Esophagus (tissue), 2 donors: ENCODE data around the gene WNT3. TPM values are rescaled to one million over a fixed set of nuclear protein-coding genes. Genes with fewer than 3 reads are reported as not detected.

Experiments used
- H3K27ac ChIP-seq, 2 donors: one replicate each; pipeline ENCODE4 v1.5.1; 2013; ENCODE audit warnings: low read depth in 2 of 2, mild to moderate bottlenecking in 2 of 2, inconsistent platforms in 1 of 2, low read length in 1 of 2, moderate library complexity in 1 of 2
- H3K27me3 ChIP-seq, 2 donors: one replicate each; pipeline ENCODE4 v1.6.1; 2013; ENCODE audit warnings: low read length in 2 of 2, control low read depth in 1 of 2, mild to moderate bottlenecking in 1 of 2; ENCODE audit not compliant: insufficient read depth in 2 of 2, control insufficient read depth in 1 of 2
- H3K36me3 ChIP-seq, 2 donors: one replicate each; pipeline ENCODE4 v1.6.1; 2013; ENCODE audit warnings: low read length in 1 of 2; ENCODE audit not compliant: control insufficient read depth in 2 of 2, insufficient read depth in 2 of 2
- H3K4me1 ChIP-seq, 2 donors: one replicate each; pipeline ENCODE4 v1.6.1; 2013; ENCODE audit warnings: low read length in 1 of 2; ENCODE audit not compliant: control insufficient read depth in 2 of 2, insufficient read depth in 2 of 2
- H3K4me3 ChIP-seq, 2 donors: one replicate each; pipeline ENCODE4 v1.5.1; 2013; ENCODE audit warnings: low read length in 2 of 2, mild to moderate bottlenecking in 2 of 2, low read depth in 1 of 2, moderate library complexity in 1 of 2
- H3K9me3 ChIP-seq, 2 donors: one replicate each; pipeline ENCODE4 v1.6.1; 2013; ENCODE audit warnings: mild to moderate bottlenecking in 2 of 2, low read depth in 1 of 2, low read length in 1 of 2, moderate library complexity in 1 of 2; ENCODE audit not compliant: control insufficient read depth in 2 of 2, insufficient read depth in 1 of 2
- WGBS, 2 donors: extraction: QIAGEN DNeasy Blood & Tissue Kit; methylation state at CpG; one replicate each; pipeline ENCODE4 v1.1.7; 2013; 5-methylcytosine and 5-hydroxymethylcytosine counted together
- polyA plus RNA-seq, 2 donors: library from polyadenylated mRNA; stranded (reverse); fragments of 200-250 nt; gene quantifications; one replicate each; pipeline ENCODE4 v1.2.3, GENCODE V29; 2013
- donor health status: healthy with polysubstance abuse.
- donor health status: Bipolar disorder and iron deficiency.

Gene WNT3
- polyA plus RNA-seq, 2 donors = 0.99 to 1.4 TPM

GRCh38 chr17:46839211-46839610, 20.7 kb upstream of the WNT3 start:
- no peaks in the 10 kb centered on the region for H3K36me3 ChIP-seq
- H3K27ac ChIP-seq = no peak overlapping the region
- H3K9me3 ChIP-seq = no peaks in the 10 kb centered on the region
- no peak overlapping the region for H3K4me3 ChIP-seq
- 91 to 94% methylated on average over 5 of the region's 5 CpGs for WGBS, 2 donors
- H3K4me1 ChIP-seq = peaks cover 0 to 3% of the 10 kb centered on the region in 2 donors
- no peaks in the 10 kb centered on the region for H3K27me3 ChIP-seq

GRCh38 chr17:46837521-46837920, 19.0 kb upstream of the WNT3 start:
- WGBS, 2 donors = 75 to 80% methylated on average over 4 of the region's 4 CpGs
- Histone ChIP-seq H3K27me3 (no peaks in the 10 kb centered on the region), H3K4me1 (peaks cover 0 to 5% of the 10 kb centered on the region in 2 donors), H3K36me3 (no peaks in the 10 kb centered on the region), H3K9me3 (no peaks in the 10 kb centered on the region), H3K4me3 (no peak overlapping the region), H3K27ac (no peak overlapping the region)

GRCh38 chr17:46836500-46836899, 18.0 kb upstream of the WNT3 start:
- 69 to 79% methylated on average over 2 of the region's 2 CpGs for WGBS, 2 donors
- H3K4me1 ChIP-seq = peaks cover 0 to 5% of the 10 kb centered on the region in 2 donors
- H3K27ac ChIP-seq = no peak overlapping the region
- no peaks in the 10 kb centered on the region for H3K27me3 ChIP-seq
- H3K36me3 ChIP-seq = no peaks in the 10 kb centered on the region
- H3K9me3 ChIP-seq = no peaks in the 10 kb centered on the region
- no peak overlapping the region for H3K4me3 ChIP-seq

- Histone ChIP-seq H3K4me1 (peaks cover 0 to 5% of the 10 kb centered on the region in 2 donors), H3K27me3 (no peaks in the 10 kb centered on the region), H3K9me3 (no peaks in the 10 kb centered on the region), H3K4me3 (no peak overlapping the region), H3K36me3 (no peaks in the 10 kb centered on the region), H3K27ac (no peak overlapping the region)
- WGBS, 2 donors = 95 to 100% methylated on average over 3 of the region's 3 CpGs
These were observed 16.4 kb upstream of the WNT3 start for GRCh38 chr17:46834846-46835245.

GRCh38 chr17:46833840-46834208, 15.3 kb upstream of the WNT3 start:
- no peaks in the 10 kb centered on the region for H3K27me3 ChIP-seq
- H3K27ac ChIP-seq = no peak overlapping the region
- H3K36me3 ChIP-seq = no peaks in the 10 kb centered on the region
- 84 to 90% methylated on average over 2 of the region's 2 CpGs for WGBS, 2 donors
- H3K9me3 ChIP-seq = no peaks in the 10 kb centered on the region
- H3K4me1 ChIP-seq = peaks cover 0 to 5% of the 10 kb centered on the region in 2 donors
- H3K4me3 ChIP-seq = no peak overlapping the region

- Histone ChIP-seq H3K9me3 (no peaks in the 10 kb centered on the region), H3K4me1 (peaks cover 0 to 5% of the 10 kb centered on the region in 2 donors), H3K36me3 (no peaks in the 10 kb centered on the region), H3K27me3 (no peaks in the 10 kb centered on the region), H3K4me3 (no peak overlapping the region), H3K27ac (peak overlapping the region; percentile 40 to 79)
- 43 to 60% methylated on average over 17 of the region's 17 CpGs for WGBS, 2 donors
These were observed 14.7 kb upstream of the WNT3 start for GRCh38 chr17:46832945-46833839.

GRCh38 chr17:46832331-46832821, 13.9 kb upstream of the WNT3 start:
- Histone ChIP-seq H3K27me3 (no peaks in the 10 kb centered on the region), H3K27ac (peak overlapping the region in 1 of 2 donors; percentile 74), H3K4me3 (no peak overlapping the region), H3K4me1 (peaks cover 0 to 5% of the 10 kb centered on the region in 2 donors), H3K9me3 (no peaks in the 10 kb centered on the region), H3K36me3 (no peaks in the 10 kb centered on the region)
- WGBS, 2 donors = 49 to 57% methylated on average over 11 of the region's 11 CpGs

- Histone ChIP-seq H3K27ac (no peak overlapping the region), H3K27me3 (no peaks in the 10 kb centered on the region), H3K4me1 (peaks cover 0 to 5% of the 10 kb centered on the region in 2 donors), H3K4me3 (no peak overlapping the region), H3K9me3 (no peaks in the 10 kb centered on the region), H3K36me3 (no peaks in the 10 kb centered on the region)
- WGBS, 2 donors = 55 to 65% methylated on average over 14 of the region's 14 CpGs
These were observed 13.3 kb upstream of the WNT3 start for GRCh38 chr17:46831573-46832330.

GRCh38 chr17:46827274-46827673, 8.8 kb upstream of the WNT3 start:
- WGBS, 2 donors = 89 to 90% methylated on average over 2 of the region's 2 CpGs
- Histone ChIP-seq H3K4me3 (no peak overlapping the region), H3K36me3 (no peaks in the 10 kb centered on the region), H3K4me1 (peaks cover 0 to 3% of the 10 kb centered on the region in 2 donors), H3K27ac (no peak overlapping the region), H3K9me3 (no peaks in the 10 kb centered on the region), H3K27me3 (no peaks in the 10 kb centered on the region)
